PC-3 (cell line): ENCODE measurements around the gene NAT9. TPM values are rescaled to one million over a fixed set of nuclear protein-coding genes. Genes with fewer than 3 reads are reported as not detected.
A peak's percentile ranks its signal among the peaks of the same experiment; 100 is the strongest.

ENCODE experiments used
- ATAC-seq: fragments of 200-7000 bp; cut with Tn5 transposase; 2 replicates; pipeline ENCODE4 v1.9.1; 2020; ENCODE audit warnings: mild to moderate bottlenecking, moderate library complexity
- BruUV-seq: library from RNA; stranded (reverse); fragments of 400-500 nt; replicated peaks from 2 replicates; lab custom pipeline; 2021; lab: Mats Ljungman, UMichigan
- CTCF ChIA-PET: fragments of 300-600 bp; sonication (Branson Sonifier 250); formaldehyde crosslinking; loops from one replicate; lab custom pipeline; 2022; ENCODE audit warnings: antibody characterized with exemption; lab: Charles Lee
- POLR2A ChIA-PET: fragments of 300-600 bp; sonication (Branson Sonifier 250); formaldehyde crosslinking; loops from one replicate; lab custom pipeline; 2022; ENCODE audit warnings: antibody characterized with exemption; ENCODE audit not compliant: unreplicated experiment; lab: Charles Lee
- DNase-seq: peaks from one replicate; pipeline ENCODE4 v3.0.0-alpha.2; 2015
- H2AFZ ChIP-seq: fragments of 300-600 bp; sonication (generic); 2 replicates; pipeline ENCODE4 v1.6.0; 2016; ENCODE audit warnings: antibody characterized with exemption, low read length
- H3F3A ChIP-seq: fragments of 300-600 bp; sonication (generic); one replicate; pipeline ENCODE4 v1.6.0; 2017; ENCODE audit warnings: antibody characterized with exemption, low read length, control low read depth, mild to moderate bottlenecking; ENCODE audit not compliant: unreplicated experiment
- H3K27ac ChIP-seq: fragments of 300-600 bp; sonication (generic); 2 replicates; pipeline ENCODE4 v1.5.1; 2016; ENCODE audit warnings: mild to moderate bottlenecking, low read length
- H3K27me3 ChIP-seq: fragments of 300-600 bp; sonication (generic); 2 replicates; pipeline ENCODE4 v1.6.1; 2016; ENCODE audit warnings: low read length, mixed read lengths
- H3K36me3 ChIP-seq: fragments of 300-600 bp; sonication (generic); 2 replicates; pipeline ENCODE4 v1.6.1; 2016; ENCODE audit warnings: low read depth, mixed run types, low read length, mixed read lengths
- H3K4me1 ChIP-seq: fragments of 300-600 bp; sonication (generic); 2 replicates; pipeline ENCODE4 v1.5.1; 2016; ENCODE audit warnings: low read length; ENCODE audit not compliant: insufficient read depth
- H3K4me2 ChIP-seq: fragments of 300-600 bp; sonication (generic); 2 replicates; pipeline ENCODE4 v1.6.0; 2016; ENCODE audit warnings: low read length
- H3K4me3 ChIP-seq: fragments of 300-600 bp; sonication (generic); 2 replicates; pipeline ENCODE4 v1.5.1; 2016; ENCODE audit warnings: mild to moderate bottlenecking, low read length, mixed read lengths
- H3K79me2 ChIP-seq: fragments of 300-600 bp; sonication (generic); 2 replicates; pipeline ENCODE4 v1.6.1; 2017; ENCODE audit warnings: low read length, mixed read lengths
- H3K9ac ChIP-seq: fragments of 300-600 bp; sonication (generic); 2 replicates; pipeline ENCODE4 v1.6.0; 2016; ENCODE audit warnings: mild to moderate bottlenecking, low read length
- H3K9me2 ChIP-seq: fragments of 300-600 bp; sonication (generic); replicated peaks from 2 replicates; pipeline ENCODE4 v1.6.1; 2016; ENCODE audit warnings: mixed run types, low read length, mixed read lengths
- H3K9me3 ChIP-seq: fragments of 300-600 bp; sonication (generic); 2 replicates; pipeline ENCODE4 v1.6.1; 2016; ENCODE audit warnings: low read length, mixed read lengths
- H4K20me1 ChIP-seq: fragments of 300-600 bp; sonication (generic); 2 replicates; pipeline ENCODE4 v1.6.1; 2016; ENCODE audit warnings: low read length, mixed read lengths
- CTCF ChIP-seq: fragments of 300-600 bp; sonication (generic); conservative IDR thresholded peaks from 2 replicates; pipeline ENCODE4 v1.5.1; 2017; ENCODE audit warnings: antibody characterized with exemption, low read depth, mild to moderate bottlenecking, low read length
- EZH2 ChIP-seq: fragments of 300-600 bp; sonication (generic); IDR thresholded peaks from one replicate; pipeline ENCODE4 v1.6.1; 2017; ENCODE audit warnings: antibody characterized with exemption, mild to moderate bottlenecking, low read length; ENCODE audit not compliant: unreplicated experiment
- EZH2phosphoT487 ChIP-seq: fragments of 300-600 bp; sonication (generic); IDR thresholded peaks from 2 replicates; pipeline ENCODE4 v1.6.1; 2018; ENCODE audit warnings: mild to moderate bottlenecking, antibody characterized with exemption, low read length, borderline replicate concordance
- intact Hi-C: fragments of 100-400 bp; cut with micrococcal nuclease; formaldehyde crosslinking; loops from 2 replicates; pipeline ENCODE4 v1.9.0; 2023
- total RNA-seq: library from RNA; depleted of rRNA; stranded (reverse); fragments of >200 nt; gene quantifications from 2 replicates; pipeline ENCODE4 v1.2.3, GENCODE V29; 2014

NAT9 gene
- total RNA-seq, 1 experiment from 2014 or later: 55.4 TPM

GRCh38 chr17:74750039-74750326, 26.2 kb downstream of the NAT9 start:
- Histone ChIP-seq H3F3A (no peaks in the 10 kb centered on the region), H3K4me2 (peak overlapping the region; percentile 92), H3K36me3 (no peaks in the 10 kb centered on the region), H3K4me3 (peak overlapping the region; percentile 78), H3K27me3 (no peaks in the 10 kb centered on the region), H3K4me1 (peaks cover 27% of the 10 kb centered on the region), H3K9me2 (no peaks in the 10 kb centered on the region), H3K9me3 (no peaks in the 10 kb centered on the region), H3K79me2 (peaks cover 53% of the 10 kb centered on the region), H3K27ac (no peak overlapping the region), H2AFZ (peak overlapping the region; percentile 77; the same call in 1 of the 2 replicates), H4K20me1 (peaks cover 12% of the 10 kb centered on the region; the same call in 1 of the 2 replicates), H3K9ac (peak overlapping the region; percentile 65; the same call in 1 of the 2 replicates)
- ChIA-PET CTCF (interaction anchor here (0.6 to 1.9 kb wide), 5 partner anchors 10 to 194 kb away, joined by 3 to 8 read pairs (median 5); no protein-coding TSS in a partner anchor), POLR2A (no interaction called here)
- DNase-seq (no peak), ATAC-seq (no peak)
- intact Hi-C loops: no loop called here
- no peak for TF ChIP-seq EZH2phosphoT487
- TF ChIP-seq EZH2: no peak
- no peak for TF ChIP-seq CTCF
- BruUV-seq: no TSS peak

GRCh38 chr17:74749279-74750038, 26.7 kb downstream of the NAT9 start:
- H3K4me2 ChIP-seq: peak overlapping the region; percentile 92
- POLR2A ChIA-PET: interaction anchor here (0.6 kb wide), 1 partner anchor 351 kb away, joined by 3 read pairs; no protein-coding TSS in a partner anchor
- no TSS peak for BruUV-seq
- intact Hi-C loops: loop anchor here (2.0 kb wide), 1 partner anchor 27 kb away; the partner anchor contains the start of gene NAT9
- H3K36me3 ChIP-seq: no peaks in the 10 kb centered on the region
- H2AFZ ChIP-seq: peak overlapping the region; percentile 77
- peak; percentile 44 for DNase-seq
- H3K9me2 ChIP-seq: no peaks in the 10 kb centered on the region
- no peak overlapping the region for H3K27ac ChIP-seq
- peak overlapping the region; percentile 65 for H3K9ac ChIP-seq
- peaks cover 50% of the 10 kb centered on the region for H3K79me2 ChIP-seq
- H3K4me3 ChIP-seq: peak overlapping the region; percentile 78
- TF ChIP-seq EZH2phosphoT487 (no peak), CTCF (no peak), EZH2 (no peak)
- peaks cover 27% of the 10 kb centered on the region for H3K4me1 ChIP-seq
- CTCF ChIA-PET: interaction anchor here (0.6 to 1.9 kb wide), 5 partner anchors 10 to 508 kb away, joined by 5 to 8 read pairs (median 5); no protein-coding TSS in a partner anchor
- no peaks in the 10 kb centered on the region for H3K9me3 ChIP-seq
- H3F3A ChIP-seq: no peaks in the 10 kb centered on the region
- peak; percentile 11 for ATAC-seq
- H3K27me3 ChIP-seq: no peaks in the 10 kb centered on the region
- peaks cover 12% of the 10 kb centered on the region; the same call in 1 of the 2 replicates for H4K20me1 ChIP-seq
